HG02884 (cell line): ENCODE data around the gene SDK1.
"Not testable (repeated sequence)": the region's sequence is repeated elsewhere in the genome, so short reads cannot be mapped to it uniquely, and the experiment has no call there.

Experiments
- ATAC-seq: cut with Tn5 transposase; IDR thresholded peaks from one replicate; pipeline ENCODE4 v1.9.1; 2021; ENCODE audit warnings: mild to moderate bottlenecking, moderate library complexity; ENCODE audit not compliant: unreplicated experiment

SDK1 gene

GRCh38 chr7:3643091-3643490 lies 342.0 kb downstream of the SDK1 start:
- ATAC-seq = no peak

GRCh38 chr7:3648276-3648675 lies 347.2 kb downstream of the SDK1 start:
- no peak for ATAC-seq

- ATAC-seq = no peak
Measured at GRCh38 chr7:3649250-3649649, 348.2 kb downstream of the SDK1 start.

GRCh38 chr7:3649678-3650440 lies 348.8 kb downstream of the SDK1 start:
- ATAC-seq = no peak

- ATAC-seq = no peak
Measured at GRCh38 chr7:3650844-3651243, 349.8 kb downstream of the SDK1 start.

- ATAC-seq = no peak
Measured at GRCh38 chr7:3655635-3656034, 354.6 kb downstream of the SDK1 start.

GRCh38 chr7:3657206-3657605 lies 356.2 kb downstream of the SDK1 start:
- no peak for ATAC-seq

GRCh38 chr7:3668743-3669142 lies 367.7 kb downstream of the SDK1 start:
- no peak for ATAC-seq

- ATAC-seq = no peak
Measured at GRCh38 chr7:3670898-3671297, 369.8 kb downstream of the SDK1 start.

- ATAC-seq = no peak
Measured at GRCh38 chr7:3673524-3673923, 372.5 kb downstream of the SDK1 start.

GRCh38 chr7:3678314-3678810 lies 377.3 kb downstream of the SDK1 start:
- ATAC-seq = no peak

- ATAC-seq = no peak
Measured at GRCh38 chr7:3682028-3682710, 381.1 kb downstream of the SDK1 start.

GRCh38 chr7:3683546-3684539 lies 382.8 kb downstream of the SDK1 start:
- no peak for ATAC-seq

- no peak for ATAC-seq
Measured at GRCh38 chr7:3688071-3688470, 387.0 kb downstream of the SDK1 start.

GRCh38 chr7:3688842-3689241 lies 387.8 kb downstream of the SDK1 start:
- ATAC-seq = no peak

- no peak for ATAC-seq
Measured at GRCh38 chr7:3691478-3692158, 390.6 kb downstream of the SDK1 start.

GRCh38 chr7:3695602-3696001 lies 394.6 kb downstream of the SDK1 start:
- no peak for ATAC-seq

GRCh38 chr7:3696113-3696512 lies 395.1 kb downstream of the SDK1 start:
- no peak for ATAC-seq

GRCh38 chr7:3697472-3697871 lies 396.4 kb downstream of the SDK1 start:
- no peak for ATAC-seq

- ATAC-seq = no peak
Measured at GRCh38 chr7:3705258-3705657, 404.2 kb downstream of the SDK1 start.

GRCh38 chr7:3706091-3706490 lies 405.0 kb downstream of the SDK1 start:
- not testable (repeated sequence) for ATAC-seq
